Measurements from ENCODE around the gene MAN2C1. TPM values are rescaled to one million over a fixed set of nuclear protein-coding genes. Genes with fewer than 3 reads are reported as not detected.

The MAN2C1 gene
- polyA plus RNA-seq, 1 experiment, result 32.5 TPM

- Histone ChIP-seq H3K9me3 (ENCODE audit: control insufficient read depth, insufficient read depth, low read length) (no peaks in the 10 kb centered on the region), H3K27me3 (ENCODE audit: control insufficient read depth, insufficient read depth, low read length) (peaks cover 30% of the 10 kb centered on the region), H3K4me3 (ENCODE audit: low read depth, low read length) (no peak overlapping the region), H3K27ac (ENCODE audit: low read depth, low read length) (no peak overlapping the region)
- ChIA-PET CTCF (no interaction called here), POLR2A (no interaction called here)
- DNase-seq (ENCODE audit: low read depth, low spot score), result no peak
- no peak for TF ChIP-seq CTCF (IDR thresholded peaks at IDR 0.05; ENCODE audit: low read depth, low read length)
Measured at GRCh38 chr15:75306188-75306587, 62.2 kb downstream of the MAN2C1 start.

Other genes starting within 250 kb of the MAN2C1 start
- gene C15orf39, start 166.7 kb downstream of the MAN2C1 start, polyA plus RNA-seq (2011; rRNA removed), result 2.1 and 3.3 TPM in 2 replicates
- not detected in 2 replicates for gene GOLGA6C, start 110.3 kb downstream of the MAN2C1 start, polyA plus RNA-seq (2011; rRNA removed)
- not detected in 2 replicates for gene GOLGA6D, start 85.8 kb downstream of the MAN2C1 start, polyA plus RNA-seq (2011; rRNA removed)
- 52.4 and 73.4 TPM in 2 replicates for gene COMMD4, start 32.5 kb downstream of the MAN2C1 start, polyA plus RNA-seq (2011; rRNA removed)
- gene NEIL1, start 21.6 kb downstream of the MAN2C1 start, polyA plus RNA-seq (2011; rRNA removed), result 1.1 and 2.0 TPM in 2 replicates
- gene SIN3A, start 83.1 kb upstream of the MAN2C1 start, polyA plus RNA-seq (2011; rRNA removed), result 27.4 and 28.0 TPM in 2 replicates
- 49.6 TPM in 2 replicates for gene PTPN9, start 210.7 kb upstream of the MAN2C1 start, polyA plus RNA-seq (2011; rRNA removed)